WTC11 (cell line): Measurements from ENCODE around the gene HOXC4.

Source experiments
- GTF2I ChIP-seq: fragments of 250-450 bp; sonication (Bioruptor Pico); conservative IDR thresholded peaks from 2 replicates; pipeline ENCODE4 v1.4.0; 2021; ENCODE audit warnings: mild to moderate bottlenecking
- IRF2 ChIP-seq: sonication (generic); formaldehyde crosslinking; IDR thresholded peaks from 2 replicates; pipeline ENCODE4 v1.8.0; 2022; ENCODE audit warnings: low read depth, missing genetic modification reagents, borderline replicate concordance
- JUN ChIP-seq: sonication (generic); formaldehyde crosslinking; IDR thresholded peaks from 2 replicates; pipeline ENCODE4 v1.8.0; 2023; ENCODE audit warnings: mild to moderate bottlenecking, missing genetic modification reagents
- TF ChIP-seq, protein P1 (sequence below): sonication (generic); formaldehyde crosslinking; IDR thresholded peaks from 2 replicates; pipeline ENCODE4 v1.8.1; 2023; ENCODE audit warnings: mild to moderate bottlenecking, missing genetic modification reagents
- TF ChIP-seq, protein P2 (sequence below): fragments of 200-600 bp; IDR thresholded peaks from 2 replicates; pipeline ENCODE4 v1.8.0; 2022; ENCODE audit warnings: antibody characterized with exemption
- TF ChIP-seq, protein P3 (sequence below): sonication (generic); formaldehyde crosslinking; IDR thresholded peaks from 2 replicates; pipeline ENCODE4 v1.8.0; 2022; ENCODE audit warnings: mild to moderate bottlenecking, missing genetic modification reagents
- TF ChIP-seq, protein P4 (sequence below): sonication (generic); formaldehyde crosslinking; IDR thresholded peaks from 2 replicates; pipeline ENCODE4 v1.8.0; 2023; ENCODE audit warnings: mild to moderate bottlenecking, missing genetic modification reagents
- TF ChIP-seq, protein P5 (sequence below): fragments of 250-450 bp; sonication (Bioruptor Pico); IDR thresholded peaks from 2 replicates; pipeline ENCODE4 v1.9.0; 2021; ENCODE audit warnings: mild to moderate bottlenecking

DNA sequence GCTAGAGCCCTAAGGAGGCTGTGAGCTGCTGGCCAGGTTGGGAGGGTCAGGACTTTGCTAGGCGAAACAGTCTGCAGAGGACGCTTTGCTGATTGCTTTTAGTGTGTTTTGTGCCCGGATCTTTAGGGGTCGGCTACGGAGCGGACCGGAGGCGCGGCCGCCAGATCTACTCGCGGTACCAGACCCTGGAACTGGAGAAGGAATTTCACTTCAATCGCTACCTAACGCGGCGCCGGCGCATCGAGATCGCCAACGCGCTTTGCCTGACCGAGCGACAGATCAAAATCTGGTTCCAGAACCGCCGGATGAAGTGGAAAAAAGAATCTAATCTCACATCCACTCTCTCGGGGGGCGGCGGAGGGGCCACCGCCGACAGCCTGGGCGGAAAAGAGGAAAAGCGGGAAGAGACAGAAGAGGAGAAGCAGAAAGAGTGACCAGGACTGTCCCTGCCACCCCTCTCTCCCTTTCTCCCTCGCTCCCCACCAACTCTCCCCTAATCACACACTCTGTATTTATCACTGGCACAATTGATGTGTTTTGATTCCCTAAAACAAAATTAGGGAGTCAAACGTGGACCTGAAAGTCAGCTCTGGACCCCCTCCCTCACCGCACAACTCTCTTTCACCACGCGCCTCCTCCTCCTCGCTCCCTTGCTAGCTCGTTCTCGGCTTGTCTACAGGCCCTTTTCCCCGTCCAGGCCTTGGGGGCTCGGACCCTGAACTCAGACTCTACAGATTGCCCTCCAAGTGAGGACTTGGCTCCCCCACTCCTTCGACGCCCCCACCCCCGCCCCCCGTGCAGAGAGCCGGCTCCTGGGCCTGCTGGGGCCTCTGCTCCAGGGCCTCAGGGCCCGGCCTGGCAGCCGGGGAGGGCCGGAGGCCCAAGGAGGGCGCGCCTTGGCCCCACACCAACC lies 23.9 kb upstream of the HOXC4 start:
- TF ChIP-seq, protein P1, sequence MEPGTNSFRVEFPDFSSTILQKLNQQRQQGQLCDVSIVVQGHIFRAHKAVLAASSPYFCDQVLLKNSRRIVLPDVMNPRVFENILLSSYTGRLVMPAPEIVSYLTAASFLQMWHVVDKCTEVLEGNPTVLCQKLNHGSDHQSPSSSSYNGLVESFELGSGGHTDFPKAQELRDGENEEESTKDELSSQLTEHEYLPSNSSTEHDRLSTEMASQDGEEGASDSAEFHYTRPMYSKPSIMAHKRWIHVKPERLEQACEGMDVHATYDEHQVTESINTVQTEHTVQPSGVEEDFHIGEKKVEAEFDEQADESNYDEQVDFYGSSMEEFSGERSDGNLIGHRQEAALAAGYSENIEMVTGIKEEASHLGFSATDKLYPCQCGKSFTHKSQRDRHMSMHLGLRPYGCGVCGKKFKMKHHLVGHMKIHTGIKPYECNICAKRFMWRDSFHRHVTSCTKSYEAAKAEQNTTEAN (CRISPR knock-in tag), result no peak
- TF ChIP-seq, protein P2, sequence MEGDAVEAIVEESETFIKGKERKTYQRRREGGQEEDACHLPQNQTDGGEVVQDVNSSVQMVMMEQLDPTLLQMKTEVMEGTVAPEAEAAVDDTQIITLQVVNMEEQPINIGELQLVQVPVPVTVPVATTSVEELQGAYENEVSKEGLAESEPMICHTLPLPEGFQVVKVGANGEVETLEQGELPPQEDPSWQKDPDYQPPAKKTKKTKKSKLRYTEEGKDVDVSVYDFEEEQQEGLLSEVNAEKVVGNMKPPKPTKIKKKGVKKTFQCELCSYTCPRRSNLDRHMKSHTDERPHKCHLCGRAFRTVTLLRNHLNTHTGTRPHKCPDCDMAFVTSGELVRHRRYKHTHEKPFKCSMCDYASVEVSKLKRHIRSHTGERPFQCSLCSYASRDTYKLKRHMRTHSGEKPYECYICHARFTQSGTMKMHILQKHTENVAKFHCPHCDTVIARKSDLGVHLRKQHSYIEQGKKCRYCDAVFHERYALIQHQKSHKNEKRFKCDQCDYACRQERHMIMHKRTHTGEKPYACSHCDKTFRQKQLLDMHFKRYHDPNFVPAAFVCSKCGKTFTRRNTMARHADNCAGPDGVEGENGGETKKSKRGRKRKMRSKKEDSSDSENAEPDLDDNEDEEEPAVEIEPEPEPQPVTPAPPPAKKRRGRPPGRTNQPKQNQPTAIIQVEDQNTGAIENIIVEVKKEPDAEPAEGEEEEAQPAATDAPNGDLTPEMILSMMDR, result no peak
- TF ChIP-seq, protein P3, sequence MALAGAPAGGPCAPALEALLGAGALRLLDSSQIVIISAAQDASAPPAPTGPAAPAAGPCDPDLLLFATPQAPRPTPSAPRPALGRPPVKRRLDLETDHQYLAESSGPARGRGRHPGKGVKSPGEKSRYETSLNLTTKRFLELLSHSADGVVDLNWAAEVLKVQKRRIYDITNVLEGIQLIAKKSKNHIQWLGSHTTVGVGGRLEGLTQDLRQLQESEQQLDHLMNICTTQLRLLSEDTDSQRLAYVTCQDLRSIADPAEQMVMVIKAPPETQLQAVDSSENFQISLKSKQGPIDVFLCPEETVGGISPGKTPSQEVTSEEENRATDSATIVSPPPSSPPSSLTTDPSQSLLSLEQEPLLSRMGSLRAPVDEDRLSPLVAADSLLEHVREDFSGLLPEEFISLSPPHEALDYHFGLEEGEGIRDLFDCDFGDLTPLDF (CRISPR knock-in tag), result no peak
- TF ChIP-seq IRF2, result no peak
- TF ChIP-seq GTF2I (CRISPR knock-in tag), result no peak
- TF ChIP-seq, protein P4, sequence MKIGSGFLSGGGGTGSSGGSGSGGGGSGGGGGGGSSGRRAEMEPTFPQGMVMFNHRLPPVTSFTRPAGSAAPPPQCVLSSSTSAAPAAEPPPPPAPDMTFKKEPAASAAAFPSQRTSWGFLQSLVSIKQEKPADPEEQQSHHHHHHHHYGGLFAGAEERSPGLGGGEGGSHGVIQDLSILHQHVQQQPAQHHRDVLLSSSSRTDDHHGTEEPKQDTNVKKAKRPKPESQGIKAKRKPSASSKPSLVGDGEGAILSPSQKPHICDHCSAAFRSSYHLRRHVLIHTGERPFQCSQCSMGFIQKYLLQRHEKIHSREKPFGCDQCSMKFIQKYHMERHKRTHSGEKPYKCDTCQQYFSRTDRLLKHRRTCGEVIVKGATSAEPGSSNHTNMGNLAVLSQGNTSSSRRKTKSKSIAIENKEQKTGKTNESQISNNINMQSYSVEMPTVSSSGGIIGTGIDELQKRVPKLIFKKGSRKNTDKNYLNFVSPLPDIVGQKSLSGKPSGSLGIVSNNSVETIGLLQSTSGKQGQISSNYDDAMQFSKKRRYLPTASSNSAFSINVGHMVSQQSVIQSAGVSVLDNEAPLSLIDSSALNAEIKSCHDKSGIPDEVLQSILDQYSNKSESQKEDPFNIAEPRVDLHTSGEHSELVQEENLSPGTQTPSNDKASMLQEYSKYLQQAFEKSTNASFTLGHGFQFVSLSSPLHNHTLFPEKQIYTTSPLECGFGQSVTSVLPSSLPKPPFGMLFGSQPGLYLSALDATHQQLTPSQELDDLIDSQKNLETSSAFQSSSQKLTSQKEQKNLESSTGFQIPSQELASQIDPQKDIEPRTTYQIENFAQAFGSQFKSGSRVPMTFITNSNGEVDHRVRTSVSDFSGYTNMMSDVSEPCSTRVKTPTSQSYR, result no peak
- TF ChIP-seq, protein P5, sequence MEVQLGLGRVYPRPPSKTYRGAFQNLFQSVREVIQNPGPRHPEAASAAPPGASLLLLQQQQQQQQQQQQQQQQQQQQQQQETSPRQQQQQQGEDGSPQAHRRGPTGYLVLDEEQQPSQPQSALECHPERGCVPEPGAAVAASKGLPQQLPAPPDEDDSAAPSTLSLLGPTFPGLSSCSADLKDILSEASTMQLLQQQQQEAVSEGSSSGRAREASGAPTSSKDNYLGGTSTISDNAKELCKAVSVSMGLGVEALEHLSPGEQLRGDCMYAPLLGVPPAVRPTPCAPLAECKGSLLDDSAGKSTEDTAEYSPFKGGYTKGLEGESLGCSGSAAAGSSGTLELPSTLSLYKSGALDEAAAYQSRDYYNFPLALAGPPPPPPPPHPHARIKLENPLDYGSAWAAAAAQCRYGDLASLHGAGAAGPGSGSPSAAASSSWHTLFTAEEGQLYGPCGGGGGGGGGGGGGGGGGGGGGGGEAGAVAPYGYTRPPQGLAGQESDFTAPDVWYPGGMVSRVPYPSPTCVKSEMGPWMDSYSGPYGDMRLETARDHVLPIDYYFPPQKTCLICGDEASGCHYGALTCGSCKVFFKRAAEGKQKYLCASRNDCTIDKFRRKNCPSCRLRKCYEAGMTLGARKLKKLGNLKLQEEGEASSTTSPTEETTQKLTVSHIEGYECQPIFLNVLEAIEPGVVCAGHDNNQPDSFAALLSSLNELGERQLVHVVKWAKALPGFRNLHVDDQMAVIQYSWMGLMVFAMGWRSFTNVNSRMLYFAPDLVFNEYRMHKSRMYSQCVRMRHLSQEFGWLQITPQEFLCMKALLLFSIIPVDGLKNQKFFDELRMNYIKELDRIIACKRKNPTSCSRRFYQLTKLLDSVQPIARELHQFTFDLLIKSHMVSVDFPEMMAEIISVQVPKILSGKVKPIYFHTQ (CRISPR knock-in tag), result no peak
- no peak for TF ChIP-seq JUN (CRISPR knock-in tag)
